Endothelial cell of umbilical vein (primary cell): ENCODE data around the gene RGL3. TPM values are rescaled to one million over a fixed set of nuclear protein-coding genes. Genes with fewer than 3 reads are reported as not detected.

Source experiments
- BruUV-seq: library from RNA; stranded (reverse); fragments of 400-500 nt; replicated peaks from 2 replicates; lab custom pipeline; 2021; lab: Mats Ljungman, UMichigan
- CTCF ChIA-PET: fragments of 300-600, 350-600 bp; sonication (Branson Sonifier 250); formaldehyde crosslinking; loops from one replicate; lab custom pipeline; 2021; ENCODE audit warnings: antibody characterized with exemption, inconsistent platforms; lab: Charles Lee
- POLR2A ChIA-PET: fragments of 300-600, 350-600 bp; sonication (Branson Sonifier 250); formaldehyde crosslinking; loops from one replicate; lab custom pipeline; 2021; ENCODE audit warnings: antibody characterized with exemption, inconsistent platforms; lab: Charles Lee
- DNase-seq: peaks from one replicate; pipeline ENCODE4 v3.0.0-alpha.2; 2011; ENCODE audit warnings: low read depth, low spot score
- FAIRE-seq: peaks from 2 replicates; lab custom pipeline; 2011; peaks lifted over from hg19 to GRCh38; lab: Jason Lieb, UNC
- H2AFZ ChIP-seq: 2 replicates; pipeline ENCODE4 v1.6.0; 2012; ENCODE audit warnings: low read depth, low read length, control low read depth, inconsistent platforms
- H3K27ac ChIP-seq: 2 replicates; pipeline ENCODE4 v1.5.1; 2011; ENCODE audit warnings: low read depth, mild to moderate bottlenecking, control low read depth, low read length, moderate library complexity; ENCODE audit not compliant: insufficient read depth
- H3K27me3 ChIP-seq, 2 experiments: 2 replicates each; pipeline versions ENCODE4 v1.6.0 to v1.6.1; 2011; ENCODE audit warnings: low read length in 2 of 2, mixed read lengths in 1 of 2; ENCODE audit not compliant: control insufficient read depth in 2 of 2, insufficient read depth in 2 of 2
- H3K36me3 ChIP-seq, 2 experiments: 2 replicates in 1 of 2; 3 replicates in 1 of 2; pipeline ENCODE4 v1.5.1; 2011; ENCODE audit warnings: low read length in 2 of 2, mild to moderate bottlenecking in 1 of 2, moderate library complexity in 1 of 2; ENCODE audit not compliant: control insufficient read depth in 2 of 2, insufficient read depth in 2 of 2; ENCODE audit errors: extremely low read depth in 1 of 2
- H3K4me1 ChIP-seq: 3 replicates; pipeline ENCODE4 v1.5.1; 2011; ENCODE audit warnings: mild to moderate bottlenecking, low read length; ENCODE audit not compliant: control insufficient read depth, insufficient read depth; ENCODE audit errors: extremely low read depth
- H3K4me2 ChIP-seq: 2 replicates; pipeline ENCODE4 v1.6.1; 2011; ENCODE audit warnings: low read length, control low read depth, mixed read lengths; ENCODE audit not compliant: insufficient read depth
- H3K4me3 ChIP-seq, 3 experiments: fragments of 200-600 bp in 1 of 3; sonication (generic), shearing (Covaris generic) in 1 of 3; replicated peaks in 1 of 3; 2 replicates each; pipeline ENCODE4 v1.5.1; 2011 to 2016; ENCODE audit warnings: control low read depth in 3 of 3, low read length in 3 of 3, mild to moderate bottlenecking in 2 of 3, inconsistent platforms in 1 of 3, low read depth in 1 of 3, moderate library complexity in 1 of 3; ENCODE audit not compliant: insufficient read depth in 1 of 3
- H3K79me2 ChIP-seq: 2 replicates; pipeline ENCODE4 v1.6.0; 2012; ENCODE audit warnings: low read length, inconsistent platforms; ENCODE audit not compliant: control insufficient read depth, insufficient read depth
- H3K9ac ChIP-seq: replicated peaks from 2 replicates; pipeline ENCODE3; 2011; ENCODE audit warnings: low read length, control low read depth; ENCODE audit not compliant: insufficient read depth; ENCODE audit errors: extremely low read depth
- H3K9me1 ChIP-seq: replicated peaks from 3 replicates; pipeline ENCODE4 v1.6.0; 2011; ENCODE audit warnings: mild to moderate bottlenecking, low read length; ENCODE audit not compliant: control insufficient read depth, insufficient read depth; ENCODE audit errors: extremely low read depth
- H3K9me3 ChIP-seq: replicated peaks from 2 replicates; pipeline ENCODE4 v1.5.1; 2012; ENCODE audit warnings: low read length, inconsistent platforms; ENCODE audit not compliant: control insufficient read depth, insufficient read depth
- H4K20me1 ChIP-seq: replicated peaks from 2 replicates; pipeline ENCODE3; 2011; ENCODE audit warnings: mild to moderate bottlenecking, low read length; ENCODE audit not compliant: control insufficient read depth, insufficient read depth; ENCODE audit errors: extremely low read depth
- CTCF ChIP-seq, 2 donors: IDR thresholded peaks; 1 replicate in 1 of 2; 2 replicates in 1 of 2; pipeline ENCODE4 v1.5.1; 2011; ENCODE audit warnings: low read length in 2 of 2, mild to moderate bottlenecking in 2 of 2, moderate library complexity in 2 of 2, control low read depth in 1 of 2, inconsistent platforms in 1 of 2, low read depth in 1 of 2; ENCODE audit not compliant: insufficient read depth in 1 of 2; ENCODE audit errors: extremely low read depth in 1 of 2
- EZH2 ChIP-seq: IDR thresholded peaks from 2 replicates; pipeline ENCODE4 v1.6.1; 2012; ENCODE audit warnings: borderline replicate concordance, low read depth, mild to moderate bottlenecking, moderate library complexity, low read length, inconsistent platforms; ENCODE audit not compliant: severe bottlenecking
- FOS ChIP-seq: IDR thresholded peaks from 2 replicates; pipeline ENCODE4 v1.6.1; 2011; ENCODE audit warnings: mild to moderate bottlenecking, low read length, moderate library complexity, borderline replicate concordance; ENCODE audit not compliant: insufficient read depth
- GATA2 ChIP-seq: IDR thresholded peaks from 2 replicates; pipeline ENCODE4 v1.7.0; 2011; ENCODE audit warnings: low read depth, mild to moderate bottlenecking, moderate library complexity, mixed read lengths, low read length; ENCODE audit not compliant: insufficient read length, insufficient read depth
- JUN ChIP-seq: IDR thresholded peaks from 2 replicates; pipeline ENCODE4 v1.6.1; 2011; ENCODE audit warnings: borderline replicate concordance, low read depth; ENCODE audit not compliant: insufficient read length, insufficient read depth
- MAX ChIP-seq: IDR thresholded peaks from 2 replicates; pipeline ENCODE4 v1.6.1; 2011; ENCODE audit not compliant: insufficient read depth, insufficient read length
- MYC ChIP-seq: IDR thresholded peaks from one replicate; pipeline ENCODE4 v1.6.1; 2011; ENCODE audit warnings: mild to moderate bottlenecking, low read depth, low read length
- POLR2A ChIP-seq: IDR thresholded peaks from 2 replicates; pipeline ENCODE4 v1.6.1; 2012; ENCODE audit warnings: low read depth, mild to moderate bottlenecking, control low read depth, low read length
- POLR2AphosphoS5 ChIP-seq: IDR thresholded peaks from 2 replicates; pipeline ENCODE4 v1.6.1; 2012; ENCODE audit warnings: low read depth, mild to moderate bottlenecking, control low read depth, low read length, moderate library complexity; ENCODE audit not compliant: insufficient read depth
- dilution Hi-C: fragments of 300-500 bp; cut with MboI; formaldehyde crosslinking; loops from one replicate; pipeline ENCODE4 v1.15.0; 2019; ENCODE audit warnings: low sequenced_read_pairs; ENCODE audit not compliant: extremely low pct_ligation_motif_present
- intact Hi-C: fragments of 100-400 bp; cut with micrococcal nuclease; formaldehyde crosslinking; loops from one replicate; pipeline ENCODE4 v1.10.0; 2022
- polyA plus RNA-seq, 4 experiments: library from polyadenylated mRNA; depleted of rRNA in 3 of 4; stranded (reverse) in 3 of 4; unstranded in 1 of 4; fragments of >200 nt; gene quantifications; 2 replicates each; pipeline versions ENCODE4 v1.2.1 to v1.2.3, GENCODE V29; 2011 to 2012; ENCODE audit warnings: missing spikeins in 1 of 4
- total RNA-seq: library from RNA; stranded (reverse); gene quantifications from 2 replicates; pipeline ENCODE4 v1.2.3, GENCODE V29; 2021

The RGL3 gene
- total and polyA plus RNA-seq, 2 donors (not counting 3 experiments of a cell fraction or from before 2014, with no cell fraction given): 0.23 to 5.2 TPM

GRCh38 chr19:11425719-11426457, 6.8 kb upstream of the RGL3 start:
- H3K36me3 ChIP-seq: no peaks in the 10 kb centered on the region
- H3K4me1 ChIP-seq: no peaks in the 10 kb centered on the region
- no peaks in the 10 kb centered on the region for H3K9me3 ChIP-seq
- no peaks in the 10 kb centered on the region for H3K79me2 ChIP-seq
- no peak overlapping the region for H3K4me2 ChIP-seq
- H3K27ac ChIP-seq: no peak overlapping the region
- intact Hi-C loops (no loop called here), dilution Hi-C loops (no loop called here)
- TF ChIP-seq CTCF (IDR thresholded peaks at IDR 0.05; ENCODE audit: extremely low read depth in 1 of 2, insufficient read depth in 1 of 2, low read depth in 1 of 2, low read length in 2 of 2) (no peak), JUN (no peak), FOS (no peak), EZH2 (no peak), POLR2AphosphoS5 (no peak), MYC (no peak), GATA2 (no peak), MAX (no peak), POLR2A (no peak)
- H3K4me3 ChIP-seq: no peak overlapping the region
- POLR2A ChIA-PET: interaction anchor here (0.6 kb wide), 1 partner anchor 43 kb away, joined by 9 read pairs; no protein-coding TSS in a partner anchor
- no peak for FAIRE-seq
- no peaks in the 10 kb centered on the region for H4K20me1 ChIP-seq
- no TSS peak for BruUV-seq
- DNase-seq: no peak
- no peaks in the 10 kb centered on the region for H3K9me1 ChIP-seq
- CTCF ChIA-PET: no interaction called here
- peaks cover 16 to 29% of the 10 kb centered on the region in 2 experiments for H3K27me3 ChIP-seq
- H2AFZ ChIP-seq: no peak overlapping the region
- H3K9ac ChIP-seq: no peak overlapping the region
